Epithelial cell of proximal tubule (primary cell): ENCODE measurements around the gene RABGAP1L. TPM values are rescaled to one million over a fixed set of nuclear protein-coding genes. Genes with fewer than 3 reads are reported as not detected.
"Not testable (repeated sequence)": the region's sequence is repeated elsewhere in the genome, so short reads cannot be mapped to it uniquely, and the experiment has no call there.

Experiments used
- DNase-seq: peaks from one replicate; pipeline ENCODE4 v3.0.0-alpha.2; 2011; ENCODE audit warnings: low read depth
- H3K4me3 ChIP-seq: 2 replicates; pipeline ENCODE4 v1.5.1; 2011; ENCODE audit warnings: low read depth, mild to moderate bottlenecking, low read length
- total RNA-seq: library from RNA; depleted of rRNA; stranded (reverse); fragments of >200 nt; gene quantifications from 2 replicates; pipeline ENCODE4 v1.2.3, GENCODE V29; 2015
- TF ChIP-seq, protein P1 (sequence below): conservative IDR thresholded peaks from 2 replicates; pipeline ENCODE4 v1.5.1; 2012; ENCODE audit warnings: low read depth, mild to moderate bottlenecking, low read length

The RABGAP1L gene
- total RNA-seq, 1 donor from 2014 or later, result 16.3 TPM

GRCh38 chr1:174626031-174627025 is 467.0 kb downstream of the RABGAP1L start:
- DNase-seq, result peak; percentile 42
- no peak overlapping the region for H3K4me3 ChIP-seq
- TF ChIP-seq, protein P1, sequence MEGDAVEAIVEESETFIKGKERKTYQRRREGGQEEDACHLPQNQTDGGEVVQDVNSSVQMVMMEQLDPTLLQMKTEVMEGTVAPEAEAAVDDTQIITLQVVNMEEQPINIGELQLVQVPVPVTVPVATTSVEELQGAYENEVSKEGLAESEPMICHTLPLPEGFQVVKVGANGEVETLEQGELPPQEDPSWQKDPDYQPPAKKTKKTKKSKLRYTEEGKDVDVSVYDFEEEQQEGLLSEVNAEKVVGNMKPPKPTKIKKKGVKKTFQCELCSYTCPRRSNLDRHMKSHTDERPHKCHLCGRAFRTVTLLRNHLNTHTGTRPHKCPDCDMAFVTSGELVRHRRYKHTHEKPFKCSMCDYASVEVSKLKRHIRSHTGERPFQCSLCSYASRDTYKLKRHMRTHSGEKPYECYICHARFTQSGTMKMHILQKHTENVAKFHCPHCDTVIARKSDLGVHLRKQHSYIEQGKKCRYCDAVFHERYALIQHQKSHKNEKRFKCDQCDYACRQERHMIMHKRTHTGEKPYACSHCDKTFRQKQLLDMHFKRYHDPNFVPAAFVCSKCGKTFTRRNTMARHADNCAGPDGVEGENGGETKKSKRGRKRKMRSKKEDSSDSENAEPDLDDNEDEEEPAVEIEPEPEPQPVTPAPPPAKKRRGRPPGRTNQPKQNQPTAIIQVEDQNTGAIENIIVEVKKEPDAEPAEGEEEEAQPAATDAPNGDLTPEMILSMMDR, result no peak

DNA sequence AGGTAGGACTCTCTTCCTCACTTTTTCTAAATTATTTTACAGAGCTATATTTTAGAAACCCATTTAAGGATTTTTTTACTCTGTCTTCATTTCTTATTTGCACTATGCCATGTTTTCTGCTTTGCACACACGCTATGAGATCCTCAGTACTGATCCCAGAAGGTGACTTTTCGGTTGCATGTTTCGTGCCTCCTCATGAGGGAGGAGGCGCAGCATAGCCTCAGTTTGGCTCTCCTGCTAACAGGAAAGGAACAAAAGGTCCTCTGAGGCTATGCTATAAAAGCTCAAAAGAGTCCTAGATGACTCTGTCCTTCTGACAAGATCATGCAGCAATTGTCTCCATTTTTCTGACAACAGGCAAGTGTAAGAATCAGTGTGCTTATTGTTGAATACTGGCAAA is 478.2 kb downstream of the RABGAP1L start:
- TF ChIP-seq, protein P1, result no peak
- H3K4me3 ChIP-seq, result no peak overlapping the region
- no peak for DNase-seq

DNA sequence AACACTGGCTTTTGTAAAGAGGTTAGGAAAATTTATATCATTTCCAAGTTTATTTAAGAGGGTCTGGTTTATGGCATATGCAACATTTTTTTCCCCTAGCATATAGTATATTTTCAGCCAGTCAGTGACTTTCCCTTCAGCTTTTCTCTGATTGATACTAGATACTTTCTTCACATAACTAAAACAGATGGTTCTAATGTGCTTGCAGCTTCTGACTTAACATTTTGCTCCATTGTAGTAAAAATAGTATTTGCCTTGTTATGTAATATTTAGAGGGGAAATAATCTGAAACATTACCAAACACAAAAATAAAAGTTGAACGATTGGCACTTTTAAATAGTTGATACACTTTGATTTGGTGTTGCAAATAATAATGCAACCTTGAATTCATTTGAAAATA is 480.1 kb downstream of the RABGAP1L start:
- DNase-seq, result no peak
- TF ChIP-seq, protein P1, result no peak
- no peak overlapping the region for H3K4me3 ChIP-seq

GRCh38 chr1:174640783-174641182 is 481.5 kb downstream of the RABGAP1L start:
- H3K4me3 ChIP-seq, result no peak overlapping the region
- TF ChIP-seq, protein P1, result no peak
- DNase-seq, result no peak

DNA sequence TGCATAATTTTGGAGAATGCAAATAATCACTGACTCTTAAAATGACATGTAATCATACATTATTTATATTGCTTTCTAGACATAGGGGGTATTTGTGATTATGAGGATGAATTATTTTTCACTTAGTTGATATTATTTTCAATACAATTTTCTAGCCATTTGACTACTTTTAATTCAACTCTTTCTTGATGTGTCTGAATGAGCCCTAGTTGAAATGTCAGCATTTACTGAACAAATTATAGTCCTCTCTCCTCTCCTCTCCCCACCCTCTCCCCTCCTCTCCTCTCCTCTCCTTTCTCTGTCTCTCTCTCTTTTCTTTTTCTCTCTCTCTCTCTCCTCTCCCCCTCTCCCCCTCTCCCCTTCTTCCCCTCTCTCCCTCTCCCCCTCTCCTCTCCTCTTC is 483.1 kb downstream of the RABGAP1L start:
- TF ChIP-seq, protein P1, result no peak
- no peak for DNase-seq
- H3K4me3 ChIP-seq, result no peak overlapping the region

GRCh38 chr1:174643206-174643605 is 483.9 kb downstream of the RABGAP1L start:
- no peak for DNase-seq
- H3K4me3 ChIP-seq, result no peak overlapping the region
- TF ChIP-seq, protein P1, result no peak

- not testable (repeated sequence) for DNase-seq, H3K4me3 ChIP-seq
Observed at GRCh38 chr1:174649572-174649971, 490.3 kb downstream of the RABGAP1L start.
